Stomach (tissue), 4 donors: ENCODE data around the gene CACNG5.

Source experiments
- CTCF ChIP-seq, 7 experiments: fragments of 450-650 bp in 4 of 7; fragments of 200-600 bp in 3 of 7; sonication (generic) in 3 of 7; IDR thresholded peaks; one replicate each; pipeline ENCODE4 v1.5.1; 2016 to 2019; ENCODE audit warnings: antibody characterized with exemption in 7 of 7, control low read depth in 2 of 7, mild to moderate bottlenecking in 1 of 7
- EP300 ChIP-seq: sonication (generic); formaldehyde crosslinking; IDR thresholded peaks from one replicate; pipeline ENCODE4 v1.6.1; 2017; ENCODE audit warnings: antibody characterized with exemption
- POLR2A ChIP-seq, 4 donors: fragments of 450-650 bp; IDR thresholded peaks; one replicate each; pipeline ENCODE4 v1.6.1; 2016; ENCODE audit warnings: antibody characterized with exemption in 4 of 4, control low read depth in 2 of 4, mild to moderate bottlenecking in 1 of 4, moderate library complexity in 1 of 4
- POLR2AphosphoS5 ChIP-seq, 3 donors: sonication (generic); formaldehyde crosslinking; IDR thresholded peaks; one replicate each; pipeline ENCODE4 v1.6.1; 2016; ENCODE audit warnings: antibody characterized with exemption in 3 of 3

GRCh38 chr17:66903781-66904180, 68.9 kb downstream of the CACNG5 start:
- TF ChIP-seq CTCF (IDR thresholded peaks at IDR 0.05) (no peak), POLR2A (IDR thresholded peaks at IDR 0.05) (no peak), EP300 (no peak), POLR2AphosphoS5 (IDR thresholded peaks at IDR 0.05) (no peak)
